Tibial artery (tissue), 4 donors: ENCODE data around the gene GPC6.

Experiments
- DNase-seq, 2 donors: peaks; one replicate each; pipeline ENCODE4 v3.0.0-alpha.2; 2019
- H3K27ac ChIP-seq, 2 donors: fragments of 200-600 bp; sonication (generic) in 1 of 2; 1 replicate in 1 of 2; 2 replicates in 1 of 2; pipeline ENCODE4 v1.5.1; 2018 to 2019; ENCODE audit warnings: mild to moderate bottlenecking in 1 of 2
- H3K27me3 ChIP-seq, 2 donors: fragments of 200-600 bp; sonication (generic) in 1 of 2; one replicate each; pipeline versions ENCODE4 v1.5.1 to v1.6.0; 2016 to 2019
- H3K36me3 ChIP-seq, 3 donors: fragments of 200-600 bp; sonication (generic) in 2 of 3; one replicate each; pipeline ENCODE4 v1.5.1; 2016 to 2019; ENCODE audit warnings: mild to moderate bottlenecking in 2 of 3
- H3K4me1 ChIP-seq, 4 donors: fragments of 200-600 bp; sonication (generic) in 2 of 4; 1 replicate in 3 of 4; 2 replicates in 1 of 4; pipeline ENCODE4 v1.5.1; 2016 to 2019
- H3K4me3 ChIP-seq, 2 donors: fragments of 200-600 bp; sonication (generic) in 1 of 2; 1 replicate in 1 of 2; 2 replicates in 1 of 2; pipeline ENCODE4 v1.5.1; 2018 to 2019; ENCODE audit warnings: mild to moderate bottlenecking in 2 of 2
- H3K9me3 ChIP-seq, 3 donors: fragments of 200-600 bp; sonication (generic) in 1 of 3; one replicate each; pipeline ENCODE4 v1.5.1; 2016 to 2019
- CTCF ChIP-seq, 2 experiments: fragments of 200-600 bp in 1 of 2; fragments of 450-650 bp in 1 of 2; IDR thresholded peaks; one replicate each; pipeline ENCODE4 v1.5.1; 2017 to 2019; ENCODE audit warnings: antibody characterized with exemption in 2 of 2, mild to moderate bottlenecking in 1 of 2, moderate library complexity in 1 of 2
- intact Hi-C: fragments of 100-400 bp; cut with DNase I; formaldehyde crosslinking; loops from one replicate; pipeline ENCODE4 v1.15.0; 2023; ENCODE audit warnings: low total_unique reads

The GPC6 gene

DNA sequence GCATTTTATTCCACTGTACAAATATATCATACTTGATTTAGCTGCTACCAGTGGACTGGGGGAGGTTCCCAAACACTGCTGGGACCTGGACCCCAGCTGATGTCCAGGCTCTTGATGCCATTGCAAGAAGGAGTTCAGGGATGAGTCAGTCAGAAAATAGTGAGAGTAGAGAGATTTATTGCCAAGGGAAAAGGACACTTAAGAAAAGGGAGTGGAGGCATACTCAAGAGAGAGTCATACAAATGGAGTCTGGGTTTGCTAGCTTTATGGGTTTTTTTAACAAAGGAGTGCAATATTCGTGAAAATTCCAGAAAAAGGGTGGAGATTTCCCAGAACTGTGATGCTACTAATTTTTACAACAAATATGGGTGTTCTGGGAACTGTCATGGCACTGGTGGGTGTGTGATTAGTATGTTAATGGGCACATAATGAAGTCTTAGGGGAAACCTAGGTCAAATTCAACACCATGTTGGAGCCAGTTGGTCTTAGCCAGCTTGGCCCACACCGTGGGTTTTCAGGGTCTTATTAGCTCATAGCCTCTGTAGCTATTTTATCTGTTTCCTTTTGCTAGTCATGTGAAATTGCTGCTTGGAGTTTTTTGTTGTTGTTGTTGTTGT lies 36.2 kb downstream of the GPC6 start:
- H3K36me3 ChIP-seq = no peaks in the 10 kb centered on the region
- no peak overlapping the region for H3K4me3 ChIP-seq
- H3K27me3 ChIP-seq = no peaks in the 10 kb centered on the region
- no peak overlapping the region for H3K27ac ChIP-seq
- intact Hi-C loops = no loop called here
- H3K9me3 ChIP-seq = no peaks in the 10 kb centered on the region
- no peak for TF ChIP-seq CTCF (IDR thresholded peaks at IDR 0.05)
- DNase-seq = no peak
- peaks cover 0 to 32% (median 0%) of the 10 kb centered on the region in 4 donors for H3K4me1 ChIP-seq

- H3K36me3 ChIP-seq = no peaks in the 10 kb centered on the region
- H3K9me3 ChIP-seq = no peaks in the 10 kb centered on the region
- H3K4me3 ChIP-seq = no peak overlapping the region
- no peaks in the 10 kb centered on the region for H3K27me3 ChIP-seq
- intact Hi-C loops = no loop called here
- peaks cover 0 to 34% (median 0%) of the 10 kb centered on the region in 4 donors for H3K4me1 ChIP-seq
- no peak for DNase-seq
- TF ChIP-seq CTCF (IDR thresholded peaks at IDR 0.05) = no peak
- H3K27ac ChIP-seq = no peak overlapping the region
These were observed 38.3 kb downstream of the GPC6 start for GRCh38 chr13:93264876-93265275.

DNA sequence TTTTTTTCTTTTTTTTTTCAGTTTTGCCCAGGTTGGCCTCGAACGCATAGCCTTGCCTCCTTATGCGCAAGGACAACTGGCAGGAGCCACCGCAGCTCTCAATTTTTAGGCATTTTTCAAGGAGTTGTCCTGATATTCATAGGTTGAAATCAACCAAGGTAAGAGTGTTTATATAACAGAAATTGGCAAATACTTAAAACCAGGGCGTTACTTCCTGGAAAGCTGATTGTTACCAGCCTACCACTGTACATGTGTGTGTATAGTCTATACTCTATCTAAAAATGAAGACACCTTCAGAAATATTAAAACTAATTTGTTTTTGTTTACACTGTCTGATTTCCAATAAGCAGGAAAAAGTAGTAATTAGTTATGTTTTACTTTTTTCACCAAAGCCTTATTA lies 39.2 kb downstream of the GPC6 start:
- TF ChIP-seq CTCF (IDR thresholded peaks at IDR 0.05) = no peak
- no peak for DNase-seq
- no peaks in the 10 kb centered on the region for H3K27me3 ChIP-seq
- H3K4me1 ChIP-seq = peaks cover 0 to 26% (median 0%) of the 10 kb centered on the region in 4 donors
- no peak overlapping the region for H3K4me3 ChIP-seq
- H3K9me3 ChIP-seq = no peaks in the 10 kb centered on the region
- H3K27ac ChIP-seq = no peak overlapping the region
- intact Hi-C loops = no loop called here
- H3K36me3 ChIP-seq = no peaks in the 10 kb centered on the region

DNA sequence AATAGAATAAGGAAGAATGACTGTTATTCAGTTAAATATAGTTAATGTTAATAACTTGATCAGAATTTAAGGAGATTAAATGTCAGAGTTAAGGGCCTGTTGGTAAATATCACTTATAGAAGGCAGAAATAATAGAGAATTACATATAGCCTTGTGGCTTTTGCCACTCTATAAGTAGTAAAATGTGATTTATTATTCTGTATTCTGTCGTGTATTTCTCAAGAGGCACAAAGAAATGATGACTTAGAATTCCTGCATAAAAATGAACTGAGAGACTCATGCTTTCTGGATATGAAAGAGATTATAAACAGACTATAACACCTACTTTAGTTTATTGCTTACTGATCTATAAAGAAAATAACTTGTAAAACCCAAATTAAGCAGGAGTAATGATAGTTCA lies 40.1 kb downstream of the GPC6 start:
- Histone ChIP-seq H3K4me3 (no peak overlapping the region), H3K27ac (no peak overlapping the region), H3K4me1 (peaks cover 0 to 25% (median 0%) of the 10 kb centered on the region in 4 donors), H3K9me3 (no peaks in the 10 kb centered on the region), H3K36me3 (no peaks in the 10 kb centered on the region), H3K27me3 (no peaks in the 10 kb centered on the region)
- TF ChIP-seq CTCF (IDR thresholded peaks at IDR 0.05) = no peak
- no peak for DNase-seq
- intact Hi-C loops = no loop called here

- H3K27me3 ChIP-seq = no peaks in the 10 kb centered on the region
- H3K36me3 ChIP-seq = no peaks in the 10 kb centered on the region
- peaks cover 0 to 11% (median 0%) of the 10 kb centered on the region in 4 donors for H3K4me1 ChIP-seq
- no peaks in the 10 kb centered on the region for H3K9me3 ChIP-seq
- DNase-seq = no peak
- no peak overlapping the region for H3K4me3 ChIP-seq
- no peak for TF ChIP-seq CTCF (IDR thresholded peaks at IDR 0.05)
- intact Hi-C loops = no loop called here
- no peak overlapping the region for H3K27ac ChIP-seq
These were observed 41.9 kb downstream of the GPC6 start for GRCh38 chr13:93268327-93269028.
